Measurements from ENCODE around the gene EFCAB5.
"Not testable (repeated sequence)": the region's sequence is repeated elsewhere in the genome, so short reads cannot be mapped to it uniquely, and the experiment has no call there.

EFCAB5 gene

DNA sequence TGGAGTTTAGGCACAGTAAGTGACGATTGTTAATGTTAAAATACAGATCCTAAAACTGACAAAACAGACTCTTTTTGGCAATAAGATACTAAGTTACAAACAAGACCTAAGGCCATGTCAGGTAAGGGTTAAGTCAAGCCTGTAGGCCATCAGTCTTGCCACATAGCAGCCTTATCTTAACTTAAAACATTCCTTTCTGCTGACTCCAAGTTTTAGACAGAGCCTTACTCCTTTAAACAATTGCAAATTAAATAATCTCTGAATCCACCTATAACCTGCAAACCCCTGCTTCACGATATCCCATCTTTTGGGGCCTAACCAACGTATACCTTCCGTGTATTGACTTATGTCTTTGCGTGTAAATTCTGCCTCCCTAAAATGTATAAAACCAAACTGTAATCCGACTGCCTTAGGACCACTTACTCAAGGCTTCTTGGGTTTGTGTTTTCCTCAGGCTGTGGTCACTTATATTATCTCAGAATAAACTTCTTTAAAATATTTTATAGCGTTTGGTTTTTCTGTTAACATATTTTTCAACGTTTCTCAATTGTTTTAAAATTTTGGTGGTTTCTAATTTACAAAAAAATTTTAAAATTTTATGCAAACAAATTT lies 64.4 kb downstream of the EFCAB5 start:
- no peak for DNase-seq (ENCODE audit: low spot score)

DNA sequence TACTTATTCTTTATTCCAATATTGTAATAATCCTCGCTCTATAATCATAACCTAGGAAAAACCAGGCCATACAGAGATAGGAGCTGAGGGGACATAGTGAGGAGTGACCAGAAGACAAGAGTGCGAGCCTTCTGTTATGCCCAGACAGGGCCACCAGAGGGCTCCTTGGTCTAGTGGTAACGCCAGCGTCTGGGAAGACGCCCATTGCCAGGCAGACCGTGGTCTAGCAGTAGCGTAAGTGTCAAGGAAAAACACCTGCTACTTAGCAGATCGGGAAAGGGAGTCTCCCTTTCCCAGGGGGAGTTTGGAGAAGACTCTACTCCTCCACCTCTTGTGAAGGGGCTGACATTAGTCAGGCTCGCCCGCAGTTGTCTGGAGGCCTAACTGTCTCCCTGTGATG lies 70.5 kb downstream of the EFCAB5 start:
- DNase-seq (ENCODE audit: low spot score), result not testable (repeated sequence)

DNA sequence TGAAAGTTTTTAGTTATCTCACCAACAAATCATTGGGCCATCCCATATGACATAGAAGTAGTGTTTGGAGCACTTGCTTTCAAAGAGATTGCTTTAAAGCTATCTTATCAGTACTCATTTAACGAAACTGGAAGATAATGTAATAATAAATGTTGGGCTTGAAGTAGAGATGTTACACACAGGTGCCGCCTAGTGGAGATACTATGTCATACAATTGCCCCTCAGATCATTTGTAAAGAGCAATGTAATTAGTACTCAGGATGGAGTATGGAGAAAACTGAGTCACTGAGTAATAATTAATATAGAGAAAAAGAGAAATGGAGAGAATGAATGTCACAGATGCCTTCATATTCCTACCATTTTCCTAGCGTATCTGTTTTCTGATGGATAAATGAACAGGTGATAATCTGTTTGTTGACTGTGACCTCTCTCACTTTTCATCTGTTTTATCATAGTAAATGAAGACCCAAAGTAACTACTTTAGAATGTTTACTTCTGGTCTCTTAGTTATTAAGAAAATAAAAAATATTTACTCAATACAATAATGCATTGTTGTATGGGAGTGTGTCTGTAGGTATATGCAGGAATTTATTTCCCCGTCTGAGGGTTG lies 80.4 kb downstream of the EFCAB5 start:
- peak; percentile 60 for DNase-seq (ENCODE audit: low spot score)

DNA sequence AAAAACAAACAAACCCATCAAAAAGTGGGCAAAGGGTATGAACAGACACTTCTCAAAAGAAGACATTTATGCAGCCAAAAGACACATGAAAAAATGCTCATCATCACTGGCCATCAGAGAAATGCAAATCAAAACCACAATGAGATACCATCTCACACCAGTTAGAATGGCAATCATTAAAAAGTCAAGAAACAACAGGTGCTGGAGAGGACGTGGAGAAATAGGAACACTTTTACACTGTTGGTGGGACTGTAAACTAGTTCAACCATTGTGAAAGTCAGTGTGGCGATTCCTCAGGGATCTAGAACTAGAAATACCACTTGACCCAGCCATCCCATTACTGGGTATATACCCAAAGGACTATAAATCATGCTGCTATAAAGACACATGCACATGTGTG lies 83.9 kb downstream of the EFCAB5 start:
- DNase-seq (ENCODE audit: low spot score), result not testable (repeated sequence)

DNA sequence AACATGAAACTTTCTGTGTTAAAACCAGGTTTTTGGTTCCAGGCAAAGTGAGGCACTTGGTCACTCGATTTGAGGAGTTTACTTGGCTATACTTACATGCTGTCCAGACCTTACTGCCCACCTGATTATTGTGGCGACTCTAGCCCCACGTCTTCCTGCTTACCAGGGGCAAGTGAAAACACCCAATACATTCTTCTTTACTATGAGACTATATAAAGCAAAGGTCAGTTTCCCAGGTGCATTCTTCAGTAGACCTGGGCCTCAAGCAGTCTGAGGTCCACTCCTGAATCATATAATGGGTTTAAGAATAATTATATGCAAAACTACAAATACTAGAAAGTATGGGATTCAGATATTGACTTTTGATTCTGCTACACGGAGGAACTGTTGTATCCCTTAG lies 86.2 kb downstream of the EFCAB5 start:
- DNase-seq (ENCODE audit: low spot score), result no peak

DNA sequence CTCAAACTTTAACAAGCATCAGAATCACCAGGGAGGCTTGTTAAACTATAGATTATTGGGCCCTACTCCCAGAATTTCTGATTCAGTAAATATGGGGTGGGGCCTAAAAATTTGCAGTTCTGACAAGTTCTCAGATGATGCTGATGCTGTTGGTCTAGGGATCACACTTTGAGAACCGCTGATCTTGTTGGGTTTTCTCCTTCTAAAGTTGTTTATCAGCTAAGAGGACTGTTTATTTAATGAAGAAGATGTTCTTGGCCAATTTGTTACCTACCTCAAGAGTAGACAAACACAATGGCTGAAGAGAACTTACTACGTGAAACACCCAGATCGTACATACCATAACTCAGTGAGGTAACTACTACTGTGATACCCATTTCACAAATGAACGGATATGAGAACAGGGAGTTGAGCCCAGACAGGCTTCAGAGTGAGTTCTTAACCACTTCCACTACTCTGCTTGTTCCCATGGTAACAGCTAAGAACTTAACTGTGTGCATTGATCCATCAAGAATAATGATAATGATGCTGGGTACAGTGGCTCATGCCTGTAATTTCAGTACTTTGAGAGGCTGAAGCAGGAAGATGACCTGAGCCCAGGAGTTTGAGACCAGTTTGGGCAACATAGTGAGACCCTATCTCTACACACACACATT lies 89.9 kb downstream of the EFCAB5 start:
- no peak for DNase-seq (ENCODE audit: low spot score)

DNA sequence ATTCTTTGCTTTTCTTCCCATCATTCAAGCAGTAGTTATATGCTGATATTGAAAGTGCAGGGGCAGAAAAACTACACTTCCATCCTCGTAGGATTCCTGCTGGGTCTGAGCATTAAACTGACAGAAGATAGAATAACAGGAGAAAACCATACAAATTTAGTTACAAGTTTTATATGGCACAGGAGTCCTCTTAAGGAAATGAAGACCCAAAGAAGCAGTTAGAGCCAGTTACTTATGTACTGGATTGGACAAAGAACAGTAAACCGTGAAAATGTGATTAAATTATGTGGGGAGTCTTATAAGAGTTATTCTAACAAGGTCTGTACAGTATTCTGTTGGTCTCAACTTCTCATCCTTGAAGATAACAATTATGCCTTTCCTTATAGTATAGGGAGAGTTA lies 93.9 kb downstream of the EFCAB5 start:
- DNase-seq (ENCODE audit: low spot score), result no peak

DNA sequence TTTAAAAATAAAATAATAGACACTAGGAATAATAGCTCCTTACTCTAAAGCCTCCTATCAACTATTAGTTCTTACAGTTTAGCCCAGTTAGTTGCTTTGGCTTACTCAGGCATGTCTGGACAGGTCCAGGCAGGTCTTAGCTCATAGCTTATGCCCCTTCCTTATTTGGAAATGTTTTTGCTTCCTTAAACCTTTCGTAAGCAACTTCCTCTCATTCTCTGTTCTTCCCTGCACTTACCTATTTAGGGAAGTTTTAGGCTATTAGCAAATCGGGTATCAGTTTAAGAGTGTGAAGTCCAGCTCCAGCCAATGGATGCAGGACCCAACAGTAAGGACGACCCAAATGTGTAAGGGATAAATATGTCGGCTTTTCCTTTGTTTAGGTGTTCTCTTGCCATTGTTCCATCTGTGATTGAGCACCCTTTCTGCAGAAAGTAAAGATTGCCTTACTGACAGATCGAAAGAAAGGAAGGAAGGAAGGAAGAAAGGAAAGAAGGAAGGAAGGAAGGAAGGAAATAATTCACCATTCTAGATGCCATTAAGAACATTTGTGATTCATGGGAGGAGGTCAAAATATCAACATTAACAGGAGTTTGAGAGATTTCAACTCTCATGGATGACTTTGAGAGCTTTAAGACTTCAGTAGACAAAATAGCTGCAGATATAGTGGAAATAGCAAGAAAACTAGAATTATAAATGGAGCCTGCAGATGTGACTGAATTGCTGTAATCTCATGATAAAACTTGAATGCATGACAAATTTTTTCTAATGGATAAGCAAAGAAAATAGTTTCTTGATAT lies 99.5 kb downstream of the EFCAB5 start:
- DNase-seq (ENCODE audit: low spot score), result not testable (repeated sequence)

DNA sequence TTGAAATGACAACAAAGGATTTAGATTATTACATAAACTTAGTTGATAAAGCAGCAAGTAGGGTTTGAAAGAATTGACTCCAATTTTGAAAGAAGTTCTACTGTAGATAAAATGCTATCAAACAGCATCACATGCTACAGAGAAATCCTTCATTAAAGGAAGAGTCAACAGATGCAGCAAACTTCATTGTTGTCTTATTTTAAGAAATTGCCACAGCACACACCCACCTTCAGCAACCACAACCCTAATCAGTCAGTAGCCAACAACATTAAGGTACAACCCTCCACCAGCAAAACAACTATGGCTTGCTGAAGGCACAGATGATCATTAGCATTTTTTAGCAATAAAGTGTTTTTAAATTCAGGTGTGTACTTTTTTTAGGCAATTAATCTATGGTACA lies 100.1 kb downstream of the EFCAB5 start:
- no peak for DNase-seq (ENCODE audit: low spot score)

DNA sequence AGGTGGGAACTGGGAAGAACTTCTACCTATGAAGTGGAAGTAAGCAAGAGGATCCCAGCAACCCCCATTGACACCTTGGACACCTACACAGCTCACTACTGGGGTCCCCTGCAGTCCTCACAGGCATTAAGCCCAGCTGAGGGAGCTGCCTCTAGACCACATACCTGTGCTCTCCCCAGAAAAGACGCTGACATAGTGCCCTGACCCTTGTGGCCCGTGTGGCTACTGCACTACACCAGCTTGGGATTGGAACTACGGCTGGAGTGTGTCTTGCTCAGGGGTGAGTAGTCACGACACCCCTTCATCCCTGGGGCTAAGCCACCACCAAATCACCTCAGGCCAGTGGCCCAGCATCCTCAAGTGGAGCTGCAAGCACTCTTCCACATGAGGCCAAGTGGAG lies 120.9 kb downstream of the EFCAB5 start:
- no peak for DNase-seq (ENCODE audit: low spot score)

DNA sequence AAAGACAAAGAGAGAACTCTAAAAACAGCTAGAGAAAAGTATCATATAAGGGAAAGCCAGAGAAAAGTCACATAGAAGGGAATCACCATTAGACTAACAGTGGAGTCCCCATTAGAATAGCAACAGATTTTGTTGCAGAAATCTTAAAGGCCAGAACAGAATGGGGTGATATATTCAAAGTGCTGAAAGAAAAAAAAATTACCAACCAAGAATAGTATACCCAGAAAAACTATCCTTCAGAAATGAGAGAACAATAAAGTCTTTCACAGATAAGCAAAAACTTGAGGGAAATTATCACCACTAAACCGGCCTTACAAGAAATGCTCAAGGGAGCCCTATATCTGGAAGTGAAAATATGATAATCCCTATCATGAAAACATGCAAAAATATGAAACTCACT lies 123.3 kb downstream of the EFCAB5 start:
- DNase-seq (ENCODE audit: low spot score), result no peak

DNA sequence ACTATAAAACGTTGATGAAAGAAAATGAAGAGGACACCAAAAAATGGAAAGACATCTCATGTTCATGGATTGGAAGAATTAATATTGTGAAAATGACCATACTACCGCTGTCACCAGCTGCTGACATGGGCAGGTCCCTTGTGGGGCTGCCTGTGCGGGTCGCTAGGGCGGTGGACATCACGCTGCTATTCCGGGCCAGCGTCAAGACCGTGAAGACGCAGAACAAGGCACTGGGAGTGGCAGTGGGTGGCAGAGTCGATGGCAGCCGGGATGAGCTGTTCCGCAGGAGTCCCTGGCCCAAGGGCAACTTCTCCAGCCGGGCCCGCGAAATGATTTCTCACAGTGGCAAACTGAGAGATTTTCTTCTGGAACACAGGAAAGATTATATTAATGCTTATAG lies 127.0 kb downstream of the EFCAB5 start:
- DNase-seq (ENCODE audit: low spot score), result no peak

DNA sequence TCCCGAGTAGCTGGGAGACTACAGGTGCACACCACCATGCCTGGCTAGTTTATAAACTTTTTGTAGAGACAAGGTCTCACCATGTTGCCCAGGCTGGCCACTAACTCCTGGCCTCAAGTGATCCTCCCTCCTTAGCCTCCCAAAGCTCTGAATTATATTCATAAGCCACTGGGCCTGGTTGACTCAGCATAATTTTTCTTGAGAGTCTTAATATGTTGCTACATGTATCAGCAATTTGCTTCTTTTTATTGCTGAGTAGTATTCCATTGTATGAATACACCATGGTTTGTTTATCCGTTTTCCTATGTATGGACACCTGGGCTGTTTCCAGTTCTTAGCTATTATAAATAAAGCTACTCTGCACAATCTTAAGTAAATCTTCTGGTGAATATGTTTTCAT lies 132.8 kb downstream of the EFCAB5 start:
- no peak for DNase-seq (ENCODE audit: low spot score)

DNA sequence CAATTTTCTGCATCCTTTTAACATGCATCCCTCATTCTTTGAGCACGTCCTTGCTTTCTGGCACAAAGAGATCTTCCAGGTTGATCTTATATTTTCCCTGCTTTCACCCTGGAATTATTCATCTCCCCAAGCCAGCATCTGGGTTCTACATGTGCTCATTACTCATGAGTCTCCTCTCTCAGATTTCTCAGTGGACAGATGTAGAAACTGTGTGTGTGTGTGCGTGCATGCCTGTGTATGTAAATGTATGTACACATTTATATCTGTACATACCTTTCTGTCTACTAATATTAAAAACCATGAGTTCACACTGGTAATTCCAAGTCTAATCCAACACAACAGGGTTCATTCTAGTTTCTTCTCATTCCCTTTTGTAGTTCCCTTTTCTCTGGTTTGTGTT lies 133.3 kb downstream of the EFCAB5 start:
- DNase-seq (ENCODE audit: low spot score), result no peak

DNA sequence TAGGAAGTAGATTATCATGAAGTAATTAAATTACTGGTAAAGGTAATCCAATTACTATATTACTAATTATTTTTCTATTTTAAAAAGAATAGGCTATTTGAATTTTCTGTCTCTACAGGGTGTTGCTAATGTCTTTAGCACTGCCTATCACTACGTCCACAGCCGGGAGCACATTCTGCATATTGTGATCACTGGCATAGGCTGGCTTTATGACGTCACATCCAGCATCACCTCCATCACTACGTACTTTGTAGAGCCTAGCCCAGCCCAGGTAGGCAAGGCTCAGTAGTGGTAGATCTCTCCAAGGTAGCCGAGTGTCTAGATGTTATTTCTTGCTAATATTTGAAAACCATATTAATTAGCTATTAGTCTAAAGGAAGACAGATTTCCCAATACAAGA lies 141.3 kb downstream of the EFCAB5 start:
- DNase-seq (ENCODE audit: low spot score), result no peak

DNA sequence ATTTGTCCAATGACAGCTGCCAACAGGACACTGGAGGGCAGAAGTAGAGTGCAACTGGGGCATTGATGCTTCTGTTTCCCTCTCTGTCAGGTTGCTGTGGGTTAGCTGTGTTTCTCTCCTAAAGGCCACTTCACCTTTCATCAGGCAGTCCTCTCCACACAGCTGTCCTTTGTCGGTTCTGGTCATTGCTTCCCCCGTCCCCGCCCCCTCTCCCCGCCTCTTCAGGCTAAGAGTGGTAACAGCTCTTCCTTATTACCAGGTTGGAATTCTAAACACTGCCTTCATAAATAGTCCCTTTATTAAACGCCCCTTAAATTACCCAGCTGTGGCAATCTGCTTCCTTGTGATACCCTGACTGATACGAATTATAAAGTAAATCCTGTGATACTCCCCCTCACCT lies 143.4 kb downstream of the EFCAB5 start:
- DNase-seq (ENCODE audit: low spot score), result no peak

DNA sequence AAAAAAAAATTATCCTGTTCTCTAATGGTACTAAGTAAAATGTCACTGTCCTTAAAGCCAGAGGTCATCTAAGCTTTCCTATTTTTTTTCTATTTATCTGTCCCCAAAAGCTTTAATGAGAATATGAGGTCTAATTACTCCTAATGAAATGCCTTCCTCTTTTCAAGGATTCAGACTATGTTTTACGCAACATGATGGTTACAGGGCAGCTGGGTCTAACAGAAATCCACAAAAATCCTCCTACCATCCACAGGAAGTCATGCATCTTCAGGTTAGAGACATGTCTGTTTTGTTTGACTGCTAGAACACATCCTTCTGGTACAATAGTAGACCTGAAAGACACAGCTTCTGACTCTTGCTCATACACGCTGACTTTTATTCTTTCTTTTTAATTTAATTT lies 145.5 kb downstream of the EFCAB5 start:
- DNase-seq (ENCODE audit: low spot score), result no peak

DNA sequence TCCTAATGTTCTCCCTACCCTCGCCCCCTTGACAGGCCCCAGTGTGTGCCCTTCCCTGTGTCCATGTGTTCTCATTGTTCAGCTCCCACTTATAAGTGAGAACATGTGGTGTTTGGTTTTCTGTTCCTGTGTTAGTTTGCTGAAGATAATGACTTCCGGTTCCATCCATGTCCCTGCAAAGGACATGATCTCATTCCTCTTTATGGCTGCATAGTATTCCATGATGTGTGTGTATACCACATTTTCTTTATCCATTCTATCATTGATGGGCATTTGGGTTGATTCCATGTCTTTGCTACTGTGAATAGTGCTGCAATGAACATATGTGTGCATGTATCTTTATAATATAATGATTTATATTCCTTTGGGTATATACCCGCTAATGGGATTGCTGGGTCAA lies 146.0 kb downstream of the EFCAB5 start:
- not testable (repeated sequence) for DNase-seq (ENCODE audit: low spot score)

DNA sequence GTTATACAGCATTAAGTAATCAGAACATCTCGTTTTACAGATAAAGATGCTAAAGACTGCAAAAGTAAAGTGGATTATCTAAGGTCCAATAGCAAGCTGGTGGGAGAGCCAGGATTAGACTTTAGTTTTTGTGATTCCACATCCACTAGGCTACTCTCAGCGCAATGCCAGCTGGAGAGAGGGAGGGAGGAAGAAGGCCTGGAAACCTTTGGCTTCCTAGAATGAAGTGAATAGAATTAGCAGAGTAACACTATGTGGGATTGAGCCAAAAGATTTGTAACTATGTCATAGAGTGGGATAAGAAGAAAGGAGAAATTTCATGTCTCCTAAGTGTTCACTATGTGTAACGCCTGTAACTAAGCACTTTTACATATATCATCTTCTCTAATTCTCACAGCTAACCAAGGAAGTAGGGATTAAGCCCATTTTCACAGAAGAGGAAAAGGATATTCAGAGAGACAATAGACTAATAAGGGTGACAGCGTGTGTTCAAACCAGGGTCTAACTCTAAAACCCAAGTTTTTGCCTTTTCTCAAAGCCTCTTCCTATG lies 149.8 kb downstream of the EFCAB5 start:
- no peak for DNase-seq (ENCODE audit: low spot score)

DNA sequence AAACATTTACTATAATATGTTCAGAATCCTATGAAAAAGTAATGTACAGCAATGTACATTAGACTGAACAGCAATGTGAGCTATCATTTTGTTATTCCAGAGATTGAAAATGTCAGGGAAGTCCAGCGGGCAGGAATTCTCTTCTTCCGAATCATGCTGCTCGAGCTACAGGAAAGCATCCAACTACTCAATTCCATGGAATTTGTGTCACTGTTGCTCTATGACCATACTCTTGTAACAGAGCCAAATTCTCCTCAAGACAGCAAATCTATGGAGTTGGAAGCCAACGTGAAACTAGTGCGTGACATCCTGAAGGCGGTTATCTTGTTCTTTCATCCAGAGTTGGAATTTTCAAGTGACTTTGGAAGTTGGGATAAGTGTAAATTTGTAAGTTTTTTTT lies 150.3 kb downstream of the EFCAB5 start:
- DNase-seq (ENCODE audit: low spot score), result no peak

DNA sequence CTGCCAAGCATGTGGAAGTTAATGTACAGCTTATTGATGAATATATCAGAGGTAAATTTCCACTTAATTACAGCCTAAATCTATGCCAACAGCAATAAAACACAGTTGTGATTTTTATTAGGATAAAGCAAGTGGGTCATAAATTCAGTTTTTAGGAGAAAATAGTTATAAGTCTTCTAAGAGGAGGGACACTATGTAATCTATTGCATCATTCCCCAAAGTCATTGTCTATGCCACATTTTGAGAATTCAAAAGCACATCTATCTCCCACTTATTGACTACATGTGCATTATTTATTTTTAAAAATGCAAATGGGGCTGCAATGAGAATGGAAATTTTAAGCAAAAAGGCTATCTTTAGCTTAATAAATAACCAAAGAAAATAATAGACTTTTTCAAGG lies 151.5 kb downstream of the EFCAB5 start:
- DNase-seq (ENCODE audit: low spot score), result no peak

DNA sequence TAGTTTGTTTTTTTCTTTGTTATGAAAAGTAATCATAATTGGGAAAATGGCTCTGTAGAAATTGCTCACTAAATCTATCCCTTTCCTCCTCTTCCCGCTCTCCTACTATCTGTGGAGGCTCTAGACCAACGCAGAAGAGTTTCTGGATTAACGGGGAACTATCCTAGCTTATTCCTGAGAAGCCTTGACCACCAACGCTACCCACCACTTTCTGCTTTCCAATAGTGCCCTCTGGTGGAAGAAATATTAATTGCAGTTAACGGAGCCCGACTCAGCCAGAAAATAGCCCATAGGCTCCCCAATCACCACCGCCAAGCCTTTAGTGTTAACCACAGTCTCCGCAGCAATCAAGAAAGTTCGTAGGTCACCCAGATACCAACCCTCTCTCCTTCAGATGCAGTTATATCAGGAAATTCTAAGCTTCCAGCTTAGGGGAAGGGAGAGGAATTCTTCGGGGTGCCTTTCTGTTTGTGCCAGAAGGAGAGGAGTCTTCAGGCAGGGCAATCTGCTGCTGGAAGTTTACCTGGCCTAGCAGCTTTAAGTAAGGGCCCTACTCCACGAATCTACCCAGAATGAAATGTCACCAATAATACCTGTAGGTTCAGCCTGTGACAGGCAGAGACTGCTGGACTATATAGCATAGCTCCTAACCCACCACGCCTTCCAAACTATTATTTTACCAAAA lies 152.2 kb downstream of the EFCAB5 start:
- DNase-seq (ENCODE audit: low spot score), result peak; percentile 80
